ENCODE data around the gene CNBP. TPM values are rescaled to one million over a fixed set of nuclear protein-coding genes. Genes with fewer than 3 reads are reported as not detected.

Gene CNBP
- polyA plus RNA-seq, 1 donor from 2014 or later = 329 TPM

DNA sequence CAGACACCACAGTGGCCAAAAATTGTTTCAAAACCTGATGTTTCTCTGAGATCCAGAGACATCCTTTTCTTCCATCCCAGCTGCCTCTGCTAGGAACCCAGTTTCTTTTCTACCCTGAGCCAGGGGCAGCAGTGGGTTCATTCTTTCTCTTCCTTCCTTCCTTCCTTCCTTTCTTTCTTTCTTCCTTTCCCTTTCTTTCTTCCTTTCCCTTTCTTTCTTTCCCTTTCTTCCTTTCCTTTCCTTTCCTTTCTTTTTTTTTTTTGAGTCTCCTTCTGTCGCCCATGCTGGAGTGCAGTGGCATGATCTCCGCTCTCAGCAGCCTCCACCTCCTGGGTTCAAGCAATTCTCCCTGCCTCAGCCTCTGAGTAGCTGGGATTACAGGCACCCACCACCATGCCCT lies 35.0 kb upstream of the CNBP start:
- Histone ChIP-seq H2AFZ (ENCODE audit: low read depth, low read length) (no peak overlapping the region), H3K79me2 (replicated peaks; ENCODE audit: insufficient read depth, low read length) (no peaks in the 10 kb centered on the region), H3K4me2 (ENCODE audit: low read length) (no peak overlapping the region), H3K36me3 (ENCODE audit: insufficient read depth, low read length) (no peaks in the 10 kb centered on the region), H3K27ac (ENCODE audit: low read length) (no peak overlapping the region), H3F3A (ENCODE audit: insufficient read depth, low read length, poor library complexity, severe bottlenecking) (no peaks in the 10 kb centered on the region), H3K9me2 (ENCODE audit: insufficient read depth, low read length) (no peaks in the 10 kb centered on the region), H3K9ac (ENCODE audit: low read length) (no peak overlapping the region), H3K27me3 (ENCODE audit: insufficient read depth, low read depth, low read length) (no peaks in the 10 kb centered on the region), H3K4me3 (ENCODE audit: low read length) (no peak overlapping the region), H3K9me3 (ENCODE audit: low read length) (no peaks in the 10 kb centered on the region), H4K20me1 (ENCODE audit: insufficient read depth) (no peaks in the 10 kb centered on the region)
- TF ChIP-seq MXI1 (conservative IDR thresholded peaks at IDR 0.05; ENCODE audit: poor library complexity, severe bottlenecking) = no peak

DNA sequence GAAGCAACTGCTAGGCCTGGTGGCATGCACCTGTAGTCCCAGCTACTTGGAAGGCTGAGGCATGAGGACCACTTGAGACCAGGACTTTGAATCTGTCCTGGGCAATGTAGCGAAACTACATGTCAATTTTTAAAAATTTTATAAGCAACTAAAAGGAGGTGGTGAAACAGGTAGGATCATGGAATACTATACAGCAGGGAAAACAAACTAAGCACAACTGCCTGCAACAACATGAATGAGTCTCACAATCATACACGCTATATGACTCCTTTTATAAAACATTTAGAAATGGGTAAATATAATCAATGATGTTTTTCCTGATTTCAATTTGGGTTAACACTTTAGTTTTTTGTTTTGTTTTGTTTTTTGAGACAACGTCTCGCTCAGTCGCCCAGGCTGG lies 29.5 kb upstream of the CNBP start:
- H4K20me1 ChIP-seq (ENCODE audit: insufficient read depth) = no peaks in the 10 kb centered on the region
- no peaks in the 10 kb centered on the region for H3F3A ChIP-seq (ENCODE audit: insufficient read depth, low read length, poor library complexity, severe bottlenecking)
- TF ChIP-seq, protein P1, sequence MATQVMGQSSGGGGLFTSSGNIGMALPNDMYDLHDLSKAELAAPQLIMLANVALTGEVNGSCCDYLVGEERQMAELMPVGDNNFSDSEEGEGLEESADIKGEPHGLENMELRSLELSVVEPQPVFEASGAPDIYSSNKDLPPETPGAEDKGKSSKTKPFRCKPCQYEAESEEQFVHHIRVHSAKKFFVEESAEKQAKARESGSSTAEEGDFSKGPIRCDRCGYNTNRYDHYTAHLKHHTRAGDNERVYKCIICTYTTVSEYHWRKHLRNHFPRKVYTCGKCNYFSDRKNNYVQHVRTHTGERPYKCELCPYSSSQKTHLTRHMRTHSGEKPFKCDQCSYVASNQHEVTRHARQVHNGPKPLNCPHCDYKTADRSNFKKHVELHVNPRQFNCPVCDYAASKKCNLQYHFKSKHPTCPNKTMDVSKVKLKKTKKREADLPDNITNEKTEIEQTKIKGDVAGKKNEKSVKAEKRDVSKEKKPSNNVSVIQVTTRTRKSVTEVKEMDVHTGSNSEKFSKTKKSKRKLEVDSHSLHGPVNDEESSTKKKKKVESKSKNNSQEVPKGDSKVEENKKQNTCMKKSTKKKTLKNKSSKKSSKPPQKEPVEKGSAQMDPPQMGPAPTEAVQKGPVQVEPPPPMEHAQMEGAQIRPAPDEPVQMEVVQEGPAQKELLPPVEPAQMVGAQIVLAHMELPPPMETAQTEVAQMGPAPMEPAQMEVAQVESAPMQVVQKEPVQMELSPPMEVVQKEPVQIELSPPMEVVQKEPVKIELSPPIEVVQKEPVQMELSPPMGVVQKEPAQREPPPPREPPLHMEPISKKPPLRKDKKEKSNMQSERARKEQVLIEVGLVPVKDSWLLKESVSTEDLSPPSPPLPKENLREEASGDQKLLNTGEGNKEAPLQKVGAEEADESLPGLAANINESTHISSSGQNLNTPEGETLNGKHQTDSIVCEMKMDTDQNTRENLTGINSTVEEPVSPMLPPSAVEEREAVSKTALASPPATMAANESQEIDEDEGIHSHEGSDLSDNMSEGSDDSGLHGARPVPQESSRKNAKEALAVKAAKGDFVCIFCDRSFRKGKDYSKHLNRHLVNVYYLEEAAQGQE (IDR thresholded peaks at IDR 0.05; ENCODE audit: borderline replicate concordance) = no peak
- no peak for TF ChIP-seq EZH2 (IDR thresholded peaks at IDR 0.05; ENCODE audit: borderline replicate concordance, insufficient read depth, low read length, poor library complexity, severe bottlenecking)
- TF ChIP-seq SMC3 (conservative IDR thresholded peaks at IDR 0.05; ENCODE audit: poor library complexity) = no peak
- no peak for TF ChIP-seq EP300 (conservative IDR thresholded peaks at IDR 0.05; ENCODE audit: poor library complexity, severe bottlenecking)
- TF ChIP-seq RAD21 (conservative IDR thresholded peaks at IDR 0.05) = no peak
- no peak for TF ChIP-seq TAF1 (IDR thresholded peaks at IDR 0.05; ENCODE audit: low read depth)
- TF ChIP-seq POLR2AphosphoS5 (IDR thresholded peaks at IDR 0.05) = no peak
- TF ChIP-seq MXI1 (conservative IDR thresholded peaks at IDR 0.05; ENCODE audit: poor library complexity, severe bottlenecking) = no peak
- TF ChIP-seq, protein P2, sequence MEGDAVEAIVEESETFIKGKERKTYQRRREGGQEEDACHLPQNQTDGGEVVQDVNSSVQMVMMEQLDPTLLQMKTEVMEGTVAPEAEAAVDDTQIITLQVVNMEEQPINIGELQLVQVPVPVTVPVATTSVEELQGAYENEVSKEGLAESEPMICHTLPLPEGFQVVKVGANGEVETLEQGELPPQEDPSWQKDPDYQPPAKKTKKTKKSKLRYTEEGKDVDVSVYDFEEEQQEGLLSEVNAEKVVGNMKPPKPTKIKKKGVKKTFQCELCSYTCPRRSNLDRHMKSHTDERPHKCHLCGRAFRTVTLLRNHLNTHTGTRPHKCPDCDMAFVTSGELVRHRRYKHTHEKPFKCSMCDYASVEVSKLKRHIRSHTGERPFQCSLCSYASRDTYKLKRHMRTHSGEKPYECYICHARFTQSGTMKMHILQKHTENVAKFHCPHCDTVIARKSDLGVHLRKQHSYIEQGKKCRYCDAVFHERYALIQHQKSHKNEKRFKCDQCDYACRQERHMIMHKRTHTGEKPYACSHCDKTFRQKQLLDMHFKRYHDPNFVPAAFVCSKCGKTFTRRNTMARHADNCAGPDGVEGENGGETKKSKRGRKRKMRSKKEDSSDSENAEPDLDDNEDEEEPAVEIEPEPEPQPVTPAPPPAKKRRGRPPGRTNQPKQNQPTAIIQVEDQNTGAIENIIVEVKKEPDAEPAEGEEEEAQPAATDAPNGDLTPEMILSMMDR (IDR thresholded peaks at IDR 0.05; ENCODE audit: poor library complexity, severe bottlenecking) = no peak
- no peaks in the 10 kb centered on the region for H3K36me3 ChIP-seq (ENCODE audit: insufficient read depth, low read length)
- H3K4me3 ChIP-seq (ENCODE audit: low read length) = no peak overlapping the region
- no peaks in the 10 kb centered on the region for H3K27me3 ChIP-seq (ENCODE audit: insufficient read depth, low read depth, low read length)
- H3K9ac ChIP-seq (ENCODE audit: low read length) = no peak overlapping the region
- H3K9me3 ChIP-seq (ENCODE audit: low read length) = no peaks in the 10 kb centered on the region
- H3K79me2 ChIP-seq (replicated peaks; ENCODE audit: insufficient read depth, low read length) = no peaks in the 10 kb centered on the region
- no peak overlapping the region for H3K4me2 ChIP-seq (ENCODE audit: low read length)
- no peak overlapping the region for H2AFZ ChIP-seq (ENCODE audit: low read depth, low read length)
- no peaks in the 10 kb centered on the region for H3K9me2 ChIP-seq (ENCODE audit: insufficient read depth, low read length)
- H3K27ac ChIP-seq (ENCODE audit: low read length) = no peak overlapping the region

DNA sequence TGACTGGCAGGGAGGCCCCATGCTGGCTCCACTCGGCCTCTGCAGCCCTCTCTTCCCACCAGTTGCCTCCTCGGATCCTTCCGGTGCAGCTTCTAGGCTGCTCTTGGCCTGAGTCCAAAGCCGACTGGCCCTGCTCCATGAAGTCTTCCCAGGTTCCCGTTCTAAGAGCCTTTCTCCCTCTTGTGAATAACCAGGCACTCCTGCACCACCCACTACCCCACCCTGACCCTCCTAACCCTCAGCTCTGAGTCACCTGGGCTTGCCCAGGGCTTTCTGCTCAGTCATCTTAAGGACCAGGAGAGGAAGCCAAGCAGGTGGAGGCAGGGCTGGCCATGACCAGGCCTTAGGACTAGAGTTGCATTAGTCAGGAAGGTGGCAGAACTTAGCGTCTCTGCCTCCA lies 28.1 kb upstream of the CNBP start:
- Histone ChIP-seq H3K4me2 (ENCODE audit: low read length) (no peak overlapping the region), H3K9ac (ENCODE audit: low read length) (no peak overlapping the region)
- no peak for TF ChIP-seq SMC3 (conservative IDR thresholded peaks at IDR 0.05; ENCODE audit: poor library complexity)

More for the DNA sequence above, 28.1 kb upstream of the CNBP start:
- no peak overlapping the region for H3K27ac ChIP-seq (ENCODE audit: low read length)
- no peak overlapping the region for H3K4me3 ChIP-seq (ENCODE audit: low read length)
- H3K27me3 ChIP-seq (ENCODE audit: insufficient read depth, low read depth, low read length) = no peaks in the 10 kb centered on the region
- no peaks in the 10 kb centered on the region for H3K79me2 ChIP-seq (replicated peaks; ENCODE audit: insufficient read depth, low read length)
- H3K36me3 ChIP-seq (ENCODE audit: insufficient read depth, low read length) = no peaks in the 10 kb centered on the region
- no peaks in the 10 kb centered on the region for H3K9me2 ChIP-seq (ENCODE audit: insufficient read depth, low read length)
- H3K9me3 ChIP-seq (ENCODE audit: low read length) = no peaks in the 10 kb centered on the region
- no peaks in the 10 kb centered on the region for H3F3A ChIP-seq (ENCODE audit: insufficient read depth, low read length, poor library complexity, severe bottlenecking)
- no peaks in the 10 kb centered on the region for H4K20me1 ChIP-seq (ENCODE audit: insufficient read depth)
- no peak overlapping the region for H2AFZ ChIP-seq (ENCODE audit: low read depth, low read length)
